Activated T-helper 9 cell treated with anti-CD3 and anti-CD28 coated beads, Interleukin-2, amount 50 U/mL, for 16 hours (primary cell): Measurements from ENCODE around the gene PBRM1.
"Not testable (repeated sequence)": the region's sequence is repeated elsewhere in the genome, so short reads cannot be mapped to it uniquely, and the experiment has no call there.

ENCODE experiments used
- DNase-seq: peaks from one replicate; pipeline ENCODE4 v3.0.0-alpha.2; 2020; ENCODE audit warnings: low read depth

PBRM1 gene

GRCh38 chr3:52536369-52537164 lies 149.1 kb downstream of the PBRM1 start, which contains the start of gene UQCC5:
UQCC5 (plus strand) TSS chr3:52536605; CDS start chr3:52536756, 151 bp downstream.
- peak; percentile 97 for DNase-seq

DNA sequence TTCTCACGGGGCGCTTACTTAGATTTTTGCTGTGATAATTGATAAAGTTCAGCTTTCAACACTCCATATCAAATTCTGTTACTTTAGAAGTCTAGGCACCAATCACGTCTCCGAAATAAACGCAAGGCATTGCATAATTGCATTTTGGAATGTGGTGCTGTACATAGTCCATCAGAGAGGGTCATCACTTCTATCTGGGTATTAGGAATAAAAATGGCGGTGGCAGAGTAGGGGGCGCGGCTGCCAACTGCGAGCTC lies 149.7 kb downstream of the PBRM1 start:
- no peak for DNase-seq

DNA sequence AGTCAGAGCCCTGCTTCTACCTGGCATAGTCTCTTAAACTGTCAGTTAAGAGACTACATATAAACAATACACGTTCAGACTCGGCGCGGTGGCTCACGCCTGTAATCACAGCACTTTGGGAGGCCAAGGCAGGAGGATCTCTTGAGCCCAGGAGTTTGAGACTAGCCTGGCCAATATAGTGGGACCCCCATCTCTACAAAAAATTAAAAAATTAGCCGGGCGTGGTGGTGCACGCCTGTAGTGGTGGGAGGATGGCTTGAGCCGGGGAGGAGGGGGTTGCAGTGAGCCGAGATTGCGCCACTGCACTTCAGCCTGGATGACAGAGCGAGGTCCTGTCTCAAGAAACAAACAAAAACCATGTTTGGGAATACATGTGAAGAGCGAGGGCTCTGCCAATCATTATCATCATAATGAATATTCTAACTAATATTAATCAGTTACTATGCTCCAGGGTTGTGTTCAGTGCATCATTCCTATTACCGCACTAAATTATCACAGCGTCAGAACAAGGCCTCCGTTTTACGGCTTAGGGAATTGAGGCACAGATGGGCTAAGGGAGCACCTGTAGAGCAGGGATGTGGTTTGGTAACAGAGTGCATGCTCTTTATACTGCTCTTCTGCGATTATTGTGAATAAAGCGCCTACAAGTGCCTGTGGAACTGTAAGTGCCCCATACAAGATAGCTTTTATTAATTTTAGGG lies 150.2 kb downstream of the PBRM1 start:
- DNase-seq: no peak

GRCh38 chr3:52534281-52535183 lies 151.2 kb downstream of the PBRM1 start:
- DNase-seq: no peak

GRCh38 chr3:52533623-52534280 lies 152.0 kb downstream of the PBRM1 start, which contains the start of gene NT5DC2:
NT5DC2 (minus strand) TSS chr3:52533857; CDS start chr3:52533737, 120 bp downstream.
- peak; percentile 62 for DNase-seq

DNA sequence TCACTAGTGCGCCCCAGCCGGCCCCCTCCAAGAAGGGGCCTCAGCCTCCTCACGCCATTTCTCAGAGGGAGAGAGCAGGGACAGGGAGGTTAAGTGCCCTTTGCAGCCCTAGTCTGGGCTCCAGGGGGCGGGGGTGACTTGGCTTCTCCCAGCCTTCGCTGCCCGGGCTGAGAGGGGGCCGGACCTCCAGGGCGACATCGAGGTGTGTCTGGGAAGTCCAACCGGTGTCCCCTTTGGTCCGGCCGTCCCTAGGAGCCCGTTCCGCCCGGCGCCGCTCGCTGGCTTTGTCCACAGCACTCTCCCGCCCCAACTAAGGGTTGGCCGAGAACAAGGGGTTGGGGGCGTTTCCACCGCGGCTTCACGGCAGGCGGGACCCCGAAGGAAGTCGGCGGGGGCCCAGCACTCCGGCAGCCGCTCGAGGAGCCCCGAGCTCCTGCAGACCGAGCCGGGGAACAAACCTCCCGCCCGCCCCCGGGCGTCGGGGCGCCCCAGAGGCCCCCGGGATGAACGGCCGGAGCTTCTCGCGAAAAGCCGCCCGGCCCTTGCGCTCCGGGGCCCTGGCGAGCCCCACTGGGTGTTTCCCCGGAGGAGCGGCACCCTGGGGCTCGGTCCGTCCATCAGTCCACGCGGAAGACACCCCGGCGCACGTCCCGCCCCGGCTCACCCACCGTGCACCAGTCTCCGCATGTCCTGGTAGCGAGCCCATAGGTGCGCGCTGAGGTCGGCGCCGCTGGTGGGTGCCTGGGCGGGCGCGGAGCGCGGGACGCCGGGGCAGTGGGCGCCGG lies 152.7 kb downstream of the PBRM1 start:
- DNase-seq: no peak

GRCh38 chr3:52532517-52532837 lies 153.2 kb downstream of the PBRM1 start:
- peak; percentile 25 for DNase-seq

GRCh38 chr3:52531860-52532516 lies 153.7 kb downstream of the PBRM1 start:
- no peak for DNase-seq

DNA sequence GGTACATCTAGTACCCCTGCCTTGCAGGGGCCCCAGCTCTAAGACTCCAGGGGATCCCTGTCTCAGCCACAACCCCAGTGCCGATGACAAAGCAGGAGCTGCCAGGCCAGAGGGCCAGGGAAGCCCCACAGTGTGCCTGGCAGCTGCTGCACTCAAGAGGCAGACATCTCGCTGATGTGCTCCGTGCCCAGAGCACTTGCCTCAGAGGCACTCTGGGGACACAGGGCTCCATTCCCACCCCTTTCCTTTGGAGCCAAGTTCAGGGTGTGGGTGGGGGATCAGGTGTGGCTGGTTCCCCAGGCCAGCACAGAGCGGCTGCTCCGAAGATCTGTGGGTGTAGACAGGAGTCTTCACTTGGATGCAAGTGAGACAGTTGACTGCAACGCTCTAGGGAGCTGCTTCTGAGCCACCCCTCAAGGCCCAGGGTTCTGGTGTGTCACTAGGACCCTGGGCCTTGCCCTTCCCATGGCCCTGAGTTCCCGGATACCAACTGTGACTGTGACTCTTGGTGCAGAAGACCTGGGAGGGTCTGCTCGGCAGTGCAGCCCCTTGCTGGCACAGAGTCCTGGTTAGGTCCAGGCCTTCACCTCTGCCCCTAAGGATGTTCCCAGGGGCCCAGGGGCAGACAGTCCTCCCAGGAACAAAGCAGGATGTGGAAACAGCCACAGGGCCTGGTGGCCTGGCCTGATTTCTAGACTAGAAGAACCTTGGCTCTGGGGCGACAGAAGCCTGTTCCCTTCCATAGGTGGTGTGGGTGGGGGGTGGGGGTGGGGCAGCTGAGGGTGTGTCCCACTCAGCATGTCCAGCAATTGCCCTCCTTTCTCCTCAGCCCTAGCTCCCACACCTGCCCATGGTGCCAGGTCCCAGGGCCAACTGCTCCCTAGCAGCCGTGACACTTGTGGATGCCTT lies 154.5 kb downstream of the PBRM1 start:
- DNase-seq: no peak

DNA sequence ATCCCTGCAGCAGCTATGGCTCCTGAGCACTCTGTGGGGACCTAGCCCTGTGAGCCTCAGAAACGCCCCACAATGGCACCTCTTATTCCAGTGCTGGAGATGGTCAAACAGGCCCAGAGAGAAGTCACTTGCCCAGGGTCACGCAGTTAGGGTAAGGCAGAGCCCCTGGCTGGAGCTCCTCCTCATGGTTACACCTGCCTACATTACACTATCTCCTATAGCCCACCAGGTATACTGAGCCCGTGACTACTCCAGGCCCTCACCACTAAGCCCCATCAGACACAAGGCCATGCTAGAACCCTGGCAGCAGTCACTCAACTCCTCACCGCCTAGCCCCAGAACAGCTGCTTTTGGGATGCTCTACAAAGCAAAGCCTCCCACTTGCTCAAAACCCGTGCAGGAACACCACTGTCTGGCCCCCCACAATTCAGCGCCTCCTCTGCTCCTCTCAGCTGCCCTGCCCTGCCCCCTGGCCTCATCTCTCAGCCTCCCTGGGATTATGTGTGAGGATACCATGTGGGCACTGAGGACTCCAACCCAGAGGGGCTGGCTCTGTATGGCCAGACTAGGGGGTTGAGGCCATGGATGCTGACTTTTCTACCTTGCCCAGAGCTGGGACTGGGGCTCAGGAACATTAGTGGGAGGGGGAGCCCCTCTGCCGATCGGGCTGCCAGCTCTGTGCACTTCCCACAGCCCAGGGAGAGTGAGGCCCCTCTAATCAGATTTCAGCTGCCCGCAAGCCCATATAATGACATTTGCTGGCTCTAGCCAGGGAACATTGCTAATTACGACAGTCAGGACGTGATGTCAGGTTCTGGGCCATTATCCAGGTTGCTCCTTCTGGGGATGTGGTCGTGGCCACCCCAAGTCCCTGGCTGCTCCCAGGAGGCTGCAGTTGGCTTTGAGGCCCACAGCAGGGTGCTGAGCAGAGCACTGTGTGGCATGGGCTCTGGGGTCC lies 156.1 kb downstream of the PBRM1 start:
- DNase-seq: no peak

GRCh38 chr3:52528586-52529375 lies 156.9 kb downstream of the PBRM1 start:
- DNase-seq: no peak

- DNase-seq: no peak
These were observed 157.8 kb downstream of the PBRM1 start for GRCh38 chr3:52527732-52528585.

DNA sequence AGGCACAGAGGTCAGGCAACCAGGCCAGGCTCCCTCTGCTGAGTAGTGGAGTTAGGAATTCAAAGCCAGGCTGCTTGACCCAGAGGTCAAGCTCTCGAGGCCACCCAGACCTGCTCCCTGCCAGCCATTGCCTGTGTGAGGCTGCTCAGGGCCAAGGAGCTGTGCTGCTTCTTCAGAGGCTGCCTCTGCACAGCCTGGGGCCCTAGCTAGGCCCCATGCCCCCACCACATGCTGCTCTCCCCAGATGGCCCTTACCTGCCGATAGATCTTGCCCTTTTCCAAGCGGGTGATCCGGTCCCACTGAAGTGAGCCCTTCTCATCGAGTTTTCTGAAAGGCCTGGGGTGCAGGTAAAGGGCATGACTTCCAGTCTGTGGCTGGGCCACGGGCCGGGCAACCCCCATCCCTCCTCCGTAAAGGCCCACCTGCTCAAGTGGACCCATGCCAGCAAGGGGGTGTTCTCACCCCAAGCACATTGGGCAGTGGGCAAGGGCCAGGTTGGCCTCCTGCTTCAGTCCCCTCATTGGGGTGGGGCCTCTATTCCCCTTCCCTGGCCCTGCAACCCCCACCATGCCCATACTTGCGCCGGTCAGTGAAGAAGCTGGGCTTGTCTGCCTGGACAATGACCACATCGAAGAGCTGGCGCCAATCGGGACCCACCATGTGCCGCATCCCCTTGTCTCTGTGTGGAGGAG lies 158.5 kb downstream of the PBRM1 start:
- no peak for DNase-seq

DNA sequence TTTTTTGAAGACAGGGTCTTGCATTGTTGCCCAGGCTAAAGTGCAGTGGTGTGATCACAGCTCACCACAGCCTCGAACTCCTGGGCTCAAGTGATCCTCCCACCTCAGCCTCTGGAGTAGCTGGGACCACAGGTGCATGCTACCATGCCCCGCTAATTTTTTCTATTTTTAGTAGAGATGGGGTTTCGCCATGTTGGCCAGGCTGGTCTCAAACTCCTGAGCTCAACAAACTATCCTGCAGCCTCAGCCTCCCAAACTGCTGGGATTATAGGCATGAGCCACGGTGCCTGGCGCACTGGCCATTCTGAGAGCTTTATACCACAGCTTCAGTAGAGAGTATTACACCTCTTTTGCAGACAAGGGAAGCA lies 159.1 kb downstream of the PBRM1 start:
- DNase-seq: not testable (repeated sequence)

GRCh38 chr3:52525680-52526561 lies 159.8 kb downstream of the PBRM1 start:
- no peak for DNase-seq
